Measurements from ENCODE around the gene TYK2. TPM values are rescaled to one million over a fixed set of nuclear protein-coding genes. Genes with fewer than 3 reads are reported as not detected.

TYK2 gene
- total RNA-seq, 3 donors from 2014 or later = 104 to 142 (median 123) TPM

DNA sequence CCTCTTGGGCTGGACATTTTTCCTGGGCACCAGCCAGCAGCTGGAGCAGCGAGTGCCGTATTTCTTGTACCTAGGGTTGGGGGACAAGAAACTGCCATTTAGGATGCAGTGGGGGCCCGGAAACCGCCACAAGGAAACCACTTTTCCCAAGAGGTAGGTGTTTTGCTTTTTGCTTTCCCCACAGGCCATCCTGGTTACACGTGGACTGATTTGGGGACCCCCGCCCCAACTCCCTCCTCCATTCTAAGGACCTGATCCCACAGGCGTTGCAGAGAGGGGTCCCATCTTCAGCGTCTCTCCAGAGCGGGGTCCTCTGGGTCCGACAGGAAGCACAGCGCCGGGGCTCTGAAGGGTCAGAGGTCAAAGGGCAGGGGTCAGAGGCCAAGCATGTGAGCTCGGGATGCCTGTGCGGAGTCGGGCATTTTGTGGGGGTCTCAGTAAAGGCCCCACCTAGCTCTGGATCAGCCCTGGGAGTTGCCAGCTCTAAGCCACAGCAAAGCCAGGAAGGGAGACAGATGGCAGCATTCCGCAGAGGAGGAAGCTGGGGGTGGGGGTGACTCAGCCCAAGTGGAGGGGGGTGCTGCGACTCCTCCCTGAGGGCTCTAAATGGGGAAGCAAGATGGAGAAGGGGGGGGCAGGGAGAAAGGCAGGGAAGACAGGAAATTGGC is 75.1 kb downstream of the TYK2 start:
- intact Hi-C loops (cut with DNase I, micrococcal nuclease) = no loop called here
- Histone ChIP-seq H3K4me3 (no peak overlapping the region), H3K9me3 (no peaks in the 10 kb centered on the region), H3K36me3 (ENCODE audit: low read depth) (no peaks in the 10 kb centered on the region), H3K4me1 (ENCODE audit: low read depth) (no peaks in the 10 kb centered on the region)
- TF ChIP-seq, protein P1, sequence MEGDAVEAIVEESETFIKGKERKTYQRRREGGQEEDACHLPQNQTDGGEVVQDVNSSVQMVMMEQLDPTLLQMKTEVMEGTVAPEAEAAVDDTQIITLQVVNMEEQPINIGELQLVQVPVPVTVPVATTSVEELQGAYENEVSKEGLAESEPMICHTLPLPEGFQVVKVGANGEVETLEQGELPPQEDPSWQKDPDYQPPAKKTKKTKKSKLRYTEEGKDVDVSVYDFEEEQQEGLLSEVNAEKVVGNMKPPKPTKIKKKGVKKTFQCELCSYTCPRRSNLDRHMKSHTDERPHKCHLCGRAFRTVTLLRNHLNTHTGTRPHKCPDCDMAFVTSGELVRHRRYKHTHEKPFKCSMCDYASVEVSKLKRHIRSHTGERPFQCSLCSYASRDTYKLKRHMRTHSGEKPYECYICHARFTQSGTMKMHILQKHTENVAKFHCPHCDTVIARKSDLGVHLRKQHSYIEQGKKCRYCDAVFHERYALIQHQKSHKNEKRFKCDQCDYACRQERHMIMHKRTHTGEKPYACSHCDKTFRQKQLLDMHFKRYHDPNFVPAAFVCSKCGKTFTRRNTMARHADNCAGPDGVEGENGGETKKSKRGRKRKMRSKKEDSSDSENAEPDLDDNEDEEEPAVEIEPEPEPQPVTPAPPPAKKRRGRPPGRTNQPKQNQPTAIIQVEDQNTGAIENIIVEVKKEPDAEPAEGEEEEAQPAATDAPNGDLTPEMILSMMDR (IDR thresholded peaks at IDR 0.05) = no peak
- ATAC-seq = peak; percentile 30
- no peak for DNase-seq

Small RNA genes lying within 50 kb of the gene (microRNA-seq; reads per million reads assigned to microRNA genes)
- gene MIR1181 = 1.4 reads per million

Other genes with a start within 250 kb of the TYK2 start
- 10 to 100 TPM; 41.1 to 55.6 (median 55.6) TPM for gene DNMT1, start 185.6 kb downstream of the TYK2 start, total RNA-seq
- 1 to 10 TPM; 1.2 to 8.4 (median 6.5) TPM for gene S1PR2, start 149.2 kb downstream of the TYK2 start, total RNA-seq
- gene MRPL4, start 128.4 kb downstream of the TYK2 start, total RNA-seq = 10 to 100 TPM; 47.5 to 65.5 (median 49.6) TPM
- 10 to 100 TPM; 10.7 to 13.9 (median 13.4) TPM for gene ICAM1, start 109.5 kb downstream of the TYK2 start, total RNA-seq
- gene ICAM4, start 93.6 kb downstream of the TYK2 start, total RNA-seq = under 1 TPM in 2 of 3 donors, not detected in 1; 0.24 to 0.32 TPM
- 1 to 10 TPM in 1 of 3 donors, under 1 TPM in 2; 0.69 to 1.4 (median 0.73) TPM for gene ICAM5, start 90.6 kb downstream of the TYK2 start, total RNA-seq
- gene ZGLP1, start 70.8 kb downstream of the TYK2 start, total RNA-seq = 1 to 10 TPM; 2.5 to 4.0 (median 3.8) TPM
- gene FDX2, start 64.6 kb downstream of the TYK2 start, total RNA-seq = 10 to 100 TPM in 1 of 3 donors, 1 to 10 TPM in 2; 7.9 to 15.1 (median 9.7) TPM
- gene RAVER1, start 47.0 kb downstream of the TYK2 start, total RNA-seq = 10 to 100 TPM; 42.4 to 58.1 (median 49.6) TPM
- gene ICAM3, start 40.9 kb downstream of the TYK2 start, total RNA-seq = 10 to 100 TPM; 16.0 to 31.6 (median 28.0) TPM
- gene CDC37, start 23.0 kb upstream of the TYK2 start, total RNA-seq = 100 to 1,000 TPM; 125 to 179 (median 145) TPM
- gene PDE4A, start 40.0 kb upstream of the TYK2 start, total RNA-seq = 10 to 100 TPM in 2 of 3 donors, 1 to 10 TPM in 1; 7.0 to 27.4 (median 14.7) TPM
- gene KEAP1, start 122.8 kb upstream of the TYK2 start, total RNA-seq = 10 to 100 TPM; 57.5 to 75.7 (median 61.0) TPM
- under 1 TPM in 2 of 3 donors, not detected in 1; 0.23 to 0.31 TPM for gene S1PR5, start 136.9 kb upstream of the TYK2 start, total RNA-seq
- gene ATG4D, start 163.3 kb upstream of the TYK2 start, total RNA-seq = 100 to 1,000 TPM in 1 of 3 donors, 10 to 100 TPM in 2; 63.0 to 119 (median 93.5) TPM
- 10 to 100 TPM; 12.0 to 23.3 (median 17.0) TPM for gene KRI1, start 185.4 kb upstream of the TYK2 start, total RNA-seq
- 10 to 100 TPM in 2 of 3 donors, 1 to 10 TPM in 1; 6.1 to 12.1 (median 11.9) TPM for gene CDKN2D, start 188.4 kb upstream of the TYK2 start, total RNA-seq
- gene AP1M2, start 206.7 kb upstream of the TYK2 start, total RNA-seq = 100 to 1,000 TPM in 2 of 3 donors, 10 to 100 TPM in 1; 42.6 to 140 (median 131) TPM
- 100 to 1,000 TPM in 2 of 3 donors, 10 to 100 TPM in 1; 90.0 to 179 (median 116) TPM for gene SLC44A2, start 245.0 kb upstream of the TYK2 start, total RNA-seq